Measurements from ENCODE around the gene NKAIN2.
"Not testable (repeated sequence)": the region's sequence is repeated elsewhere in the genome, so short reads cannot be mapped to it uniquely, and the experiment has no call there.

The NKAIN2 gene

GRCh38 chr6:123896869-123897268 lies 93.2 kb downstream of the NKAIN2 start:
- no peak for DNase-seq

- DNase-seq, result no peak
These were observed 94.3 kb downstream of the NKAIN2 start for GRCh38 chr6:123897965-123898364.

GRCh38 chr6:123898665-123899064 lies 95.0 kb downstream of the NKAIN2 start:
- DNase-seq, result no peak

GRCh38 chr6:123899745-123900144 lies 96.1 kb downstream of the NKAIN2 start:
- no peak for DNase-seq

- DNase-seq, result no peak
These were observed 97.8 kb downstream of the NKAIN2 start for GRCh38 chr6:123901436-123901835.

GRCh38 chr6:123902738-123903313 lies 99.2 kb downstream of the NKAIN2 start:
- DNase-seq, result no peak

GRCh38 chr6:123904228-123904627 lies 100.6 kb downstream of the NKAIN2 start:
- DNase-seq, result no peak

- DNase-seq, result no peak
These were observed 105.1 kb downstream of the NKAIN2 start for GRCh38 chr6:123908797-123909196.

GRCh38 chr6:123909989-123910388 lies 106.3 kb downstream of the NKAIN2 start:
- DNase-seq, result no peak

GRCh38 chr6:123913863-123914262 lies 110.2 kb downstream of the NKAIN2 start:
- DNase-seq, result no peak

- not testable (repeated sequence) for DNase-seq
These were observed 119.7 kb downstream of the NKAIN2 start for GRCh38 chr6:123923379-123923778.

- DNase-seq, result no peak
These were observed 121.7 kb downstream of the NKAIN2 start for GRCh38 chr6:123925350-123925749.

- DNase-seq, result no peak
These were observed 122.3 kb downstream of the NKAIN2 start for GRCh38 chr6:123925842-123926399.

- DNase-seq, result no peak
These were observed 124.9 kb downstream of the NKAIN2 start for GRCh38 chr6:123928529-123928928.

- DNase-seq, result no peak
These were observed 128.3 kb downstream of the NKAIN2 start for GRCh38 chr6:123931928-123932327.

GRCh38 chr6:123940551-123940950 lies 136.9 kb downstream of the NKAIN2 start:
- no peak for DNase-seq

GRCh38 chr6:123941855-123942254 lies 138.2 kb downstream of the NKAIN2 start:
- DNase-seq, result no peak

GRCh38 chr6:123945386-123945785 lies 141.7 kb downstream of the NKAIN2 start:
- DNase-seq, result no peak

- no peak for DNase-seq
These were observed 150.3 kb downstream of the NKAIN2 start for GRCh38 chr6:123953920-123954319.

- DNase-seq, result no peak
These were observed 153.0 kb downstream of the NKAIN2 start for GRCh38 chr6:123956492-123957139.

- DNase-seq, result no peak
These were observed 158.8 kb downstream of the NKAIN2 start for GRCh38 chr6:123962508-123962907.

GRCh38 chr6:123965894-123966293 lies 162.2 kb downstream of the NKAIN2 start:
- no peak for DNase-seq

- DNase-seq, result no peak
These were observed 163.0 kb downstream of the NKAIN2 start for GRCh38 chr6:123966618-123967017.

GRCh38 chr6:123967905-123968304 lies 164.2 kb downstream of the NKAIN2 start:
- DNase-seq, result no peak

All from stimulated activated CD4-positive, alpha-beta T cell treated with anti-CD3 and anti-CD28 coated beads, Interleukin-12 subunit alpha, Interleukin-12 subunit beta, amount 100 ng/mL, for 4 hours (primary cell).